Fibroblast of lung (primary cell): ENCODE measurements around the gene FLVCR1.

Experiments
- EZH2 ChIP-seq: IDR thresholded peaks from 2 replicates; pipeline ENCODE4 v1.5.1; 2012; ENCODE audit warnings: low read length, control low read depth, mild to moderate bottlenecking; ENCODE audit errors: missing control alignments
- TF ChIP-seq, protein P1 (sequence below), 2 donors: IDR thresholded peaks in 1 of 2; conservative IDR thresholded peaks in 1 of 2; 1 replicate in 1 of 2; 2 replicates in 1 of 2; pipeline ENCODE4 v1.5.1; 2011 to 2012; ENCODE audit warnings: low read length in 2 of 2, control low read depth in 1 of 2, inconsistent platforms in 1 of 2, low read depth in 1 of 2, mild to moderate bottlenecking in 1 of 2

DNA sequence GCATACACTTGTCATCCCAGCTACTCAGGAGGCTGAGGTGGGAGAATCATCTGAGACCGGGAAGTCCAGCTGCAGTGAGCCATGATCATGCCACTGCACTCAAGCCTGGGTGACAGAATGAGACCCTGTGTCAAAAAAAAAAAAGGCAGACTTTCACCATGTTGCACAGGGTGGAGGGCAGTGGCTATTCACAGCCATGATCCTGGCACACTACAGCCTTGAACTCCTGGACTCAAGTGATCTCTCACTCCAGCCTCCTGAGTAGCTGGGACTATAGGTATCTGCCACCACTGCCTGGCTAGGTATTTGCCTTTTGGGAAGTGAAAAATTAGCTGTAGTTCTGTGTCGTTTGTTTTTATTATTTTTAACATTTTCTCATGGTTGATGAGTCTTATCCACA, 29.7 kb upstream of the FLVCR1 start:
- TF ChIP-seq, protein P1, sequence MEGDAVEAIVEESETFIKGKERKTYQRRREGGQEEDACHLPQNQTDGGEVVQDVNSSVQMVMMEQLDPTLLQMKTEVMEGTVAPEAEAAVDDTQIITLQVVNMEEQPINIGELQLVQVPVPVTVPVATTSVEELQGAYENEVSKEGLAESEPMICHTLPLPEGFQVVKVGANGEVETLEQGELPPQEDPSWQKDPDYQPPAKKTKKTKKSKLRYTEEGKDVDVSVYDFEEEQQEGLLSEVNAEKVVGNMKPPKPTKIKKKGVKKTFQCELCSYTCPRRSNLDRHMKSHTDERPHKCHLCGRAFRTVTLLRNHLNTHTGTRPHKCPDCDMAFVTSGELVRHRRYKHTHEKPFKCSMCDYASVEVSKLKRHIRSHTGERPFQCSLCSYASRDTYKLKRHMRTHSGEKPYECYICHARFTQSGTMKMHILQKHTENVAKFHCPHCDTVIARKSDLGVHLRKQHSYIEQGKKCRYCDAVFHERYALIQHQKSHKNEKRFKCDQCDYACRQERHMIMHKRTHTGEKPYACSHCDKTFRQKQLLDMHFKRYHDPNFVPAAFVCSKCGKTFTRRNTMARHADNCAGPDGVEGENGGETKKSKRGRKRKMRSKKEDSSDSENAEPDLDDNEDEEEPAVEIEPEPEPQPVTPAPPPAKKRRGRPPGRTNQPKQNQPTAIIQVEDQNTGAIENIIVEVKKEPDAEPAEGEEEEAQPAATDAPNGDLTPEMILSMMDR (conservative IDR thresholded peaks at IDR 0.05 in 1 of 2, IDR thresholded peaks at IDR 0.05 in 1 of 2; ENCODE audit: low read depth in 1 of 2, low read length in 2 of 2): no peak
- TF ChIP-seq EZH2: no peak
